ENCODE data around the gene PRKAG2.

Gene PRKAG2

GRCh38 chr7:151742713-151743480, 134.0 kb downstream of the PRKAG2 start:
- DNase-seq, result peak; percentile 53

- no peak for DNase-seq
Observed at GRCh38 chr7:151741585-151741984, 135.3 kb downstream of the PRKAG2 start.

GRCh38 chr7:151740081-151740851, 136.6 kb downstream of the PRKAG2 start:
- DNase-seq, result no peak

- DNase-seq, result no peak
Observed at GRCh38 chr7:151738925-151739324, 138.0 kb downstream of the PRKAG2 start.

- peak; percentile 98 for DNase-seq
Observed at GRCh38 chr7:151736403-151736909, 140.5 kb downstream of the PRKAG2 start.

- no peak for DNase-seq
Observed at GRCh38 chr7:151735851-151736402, 141.0 kb downstream of the PRKAG2 start.

- no peak for DNase-seq
Observed at GRCh38 chr7:151735186-151735850, 141.6 kb downstream of the PRKAG2 start.

GRCh38 chr7:151732834-151733592, 143.9 kb downstream of the PRKAG2 start:
- DNase-seq, result no peak

- no peak for DNase-seq
Observed at GRCh38 chr7:151732292-151732691, 144.6 kb downstream of the PRKAG2 start.

GRCh38 chr7:151731022-151731441, 145.9 kb downstream of the PRKAG2 start:
- DNase-seq, result no peak

- no peak for DNase-seq
Observed at GRCh38 chr7:151730591-151730990, 146.3 kb downstream of the PRKAG2 start.

GRCh38 chr7:151729521-151729921, 147.4 kb downstream of the PRKAG2 start:
- no peak for DNase-seq

- DNase-seq, result no peak
Observed at GRCh38 chr7:151728746-151729145, 148.2 kb downstream of the PRKAG2 start.

- no peak for DNase-seq
Observed at GRCh38 chr7:151728286-151728660, 148.6 kb downstream of the PRKAG2 start.

- peak; percentile 94 for DNase-seq
Observed at GRCh38 chr7:151727579-151728285, 149.2 kb downstream of the PRKAG2 start.

GRCh38 chr7:151726652-151727578, 150.0 kb downstream of the PRKAG2 start:
- DNase-seq, result no peak

- no peak for DNase-seq
Observed at GRCh38 chr7:151725844-151726651, 150.9 kb downstream of the PRKAG2 start.

- no peak for DNase-seq
Observed at GRCh38 chr7:151724920-151725584, 151.9 kb downstream of the PRKAG2 start.

All from fibroblast of skin of scalp (primary cell).